Inflammatory macrophage treated with lipopolysaccharide for 4 hours (primary cell): ENCODE measurements around the gene KLF7.
A peak's percentile ranks its signal among the peaks of the same experiment; 100 is the strongest.

Source experiments
- DNase-seq: peaks from one replicate; pipeline ENCODE4 v3.0.0-alpha.2; 2020

The KLF7 gene

GRCh38 chr2:207166349-207167098 lies 776 bp upstream of the KLF7 start:
- DNase-seq = peak; percentile 76

GRCh38 chr2:207166039-207166348 lies 246 bp upstream of the KLF7 start:
- DNase-seq = peak; percentile 98

GRCh38 chr2:207164006-207164831 lies 1.5 kb downstream of the KLF7 start:
- DNase-seq = peak; percentile 60

- no peak for DNase-seq
Measured at GRCh38 chr2:207163756-207164005, 2.1 kb downstream of the KLF7 start.

- DNase-seq = peak; percentile 51
Measured at GRCh38 chr2:207163053-207163755, 2.5 kb downstream of the KLF7 start.

- DNase-seq = no peak
Measured at GRCh38 chr2:207162316-207162715, 3.4 kb downstream of the KLF7 start.

- DNase-seq = no peak
Measured at GRCh38 chr2:207161247-207162123, 4.3 kb downstream of the KLF7 start.

GRCh38 chr2:207160115-207160514 lies 5.6 kb downstream of the KLF7 start:
- no peak for DNase-seq

- no peak for DNase-seq
Measured at GRCh38 chr2:207159002-207159401, 6.7 kb downstream of the KLF7 start.

GRCh38 chr2:207157731-207158130 lies 8.0 kb downstream of the KLF7 start:
- peak; percentile 61 for DNase-seq

GRCh38 chr2:207157162-207157481 lies 8.6 kb downstream of the KLF7 start:
- DNase-seq = no peak

- DNase-seq = no peak
Measured at GRCh38 chr2:207156451-207157161, 9.1 kb downstream of the KLF7 start.

GRCh38 chr2:207155516-207156444 lies 10.0 kb downstream of the KLF7 start:
- no peak for DNase-seq

- no peak for DNase-seq
Measured at GRCh38 chr2:207154556-207155510, 10.9 kb downstream of the KLF7 start.

- no peak for DNase-seq
Measured at GRCh38 chr2:207153266-207153975, 12.3 kb downstream of the KLF7 start.

GRCh38 chr2:207151048-207151447 lies 14.7 kb downstream of the KLF7 start:
- DNase-seq = no peak

GRCh38 chr2:207150284-207150683 lies 15.5 kb downstream of the KLF7 start:
- peak; percentile 59 for DNase-seq

- DNase-seq = no peak
Measured at GRCh38 chr2:207149249-207150213, 16.2 kb downstream of the KLF7 start.
